ENCODE measurements around the gene GLMN.

The GLMN gene, protein sequence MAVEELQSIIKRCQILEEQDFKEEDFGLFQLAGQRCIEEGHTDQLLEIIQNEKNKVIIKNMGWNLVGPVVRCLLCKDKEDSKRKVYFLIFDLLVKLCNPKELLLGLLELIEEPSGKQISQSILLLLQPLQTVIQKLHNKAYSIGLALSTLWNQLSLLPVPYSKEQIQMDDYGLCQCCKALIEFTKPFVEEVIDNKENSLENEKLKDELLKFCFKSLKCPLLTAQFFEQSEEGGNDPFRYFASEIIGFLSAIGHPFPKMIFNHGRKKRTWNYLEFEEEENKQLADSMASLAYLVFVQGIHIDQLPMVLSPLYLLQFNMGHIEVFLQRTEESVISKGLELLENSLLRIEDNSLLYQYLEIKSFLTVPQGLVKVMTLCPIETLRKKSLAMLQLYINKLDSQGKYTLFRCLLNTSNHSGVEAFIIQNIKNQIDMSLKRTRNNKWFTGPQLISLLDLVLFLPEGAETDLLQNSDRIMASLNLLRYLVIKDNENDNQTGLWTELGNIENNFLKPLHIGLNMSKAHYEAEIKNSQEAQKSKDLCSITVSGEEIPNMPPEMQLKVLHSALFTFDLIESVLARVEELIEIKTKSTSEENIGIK
- 15.4 to 25.2 reads per million in 2 experiments for total RNA-seq

DNA sequence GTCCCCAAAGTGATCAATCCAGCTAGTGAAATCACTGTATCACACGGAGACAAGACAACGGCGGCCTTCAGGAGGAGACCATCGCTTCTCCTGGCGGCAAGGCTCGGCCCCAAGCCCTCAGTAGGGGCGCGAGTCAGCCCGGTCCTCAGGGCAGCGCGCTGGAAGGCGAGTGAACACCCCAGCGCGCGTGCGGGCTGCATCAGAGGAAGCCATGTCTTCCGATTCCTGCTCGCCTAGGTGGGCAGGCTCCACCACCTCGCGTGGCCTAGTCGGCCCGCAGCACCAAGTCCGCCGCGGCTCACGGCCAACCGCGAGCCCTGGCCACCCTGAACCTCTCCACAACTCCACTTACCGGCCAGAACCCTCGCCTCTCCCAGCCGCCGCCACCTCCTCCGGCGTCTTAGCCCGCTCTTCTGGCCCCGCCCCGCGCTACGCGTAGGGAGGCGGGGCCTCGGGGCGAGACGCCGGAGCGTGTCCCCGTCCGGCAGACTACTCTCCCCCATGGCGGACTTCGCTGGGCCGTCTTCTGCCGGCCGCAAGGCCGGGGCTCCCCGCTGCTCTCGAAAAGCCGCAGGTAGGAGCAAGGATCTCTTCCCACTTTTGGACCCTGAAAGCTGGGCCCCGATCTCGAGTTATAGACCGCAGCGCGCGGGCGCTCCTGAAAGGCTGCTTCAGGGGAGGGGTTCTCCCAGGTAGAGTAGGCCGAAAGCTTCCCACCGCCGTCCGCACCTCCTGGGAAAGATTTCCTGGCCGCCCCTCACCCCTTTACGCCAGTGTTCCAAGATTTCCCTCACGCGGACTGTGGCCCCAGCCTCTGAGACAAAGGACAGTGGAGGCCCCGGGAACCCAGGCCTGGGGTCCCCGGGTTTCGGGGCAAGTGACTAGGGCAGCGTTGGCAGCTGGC, at the start of gene GLMN, which contains the start of gene RPAP2:
Gene GLMN, minus strand, starts transcription at position 415 of the 904 bp plus-strand sequence. CDS start 988 bp downstream, outside the sequence.
Gene RPAP2, plus strand, starts transcription at position 487 of the 904 bp plus-strand sequence. Its CDS starts 15 bp downstream, at position 502.
- DNase-seq (ENCODE audit: low read depth), result peak; percentile 44

DNA sequence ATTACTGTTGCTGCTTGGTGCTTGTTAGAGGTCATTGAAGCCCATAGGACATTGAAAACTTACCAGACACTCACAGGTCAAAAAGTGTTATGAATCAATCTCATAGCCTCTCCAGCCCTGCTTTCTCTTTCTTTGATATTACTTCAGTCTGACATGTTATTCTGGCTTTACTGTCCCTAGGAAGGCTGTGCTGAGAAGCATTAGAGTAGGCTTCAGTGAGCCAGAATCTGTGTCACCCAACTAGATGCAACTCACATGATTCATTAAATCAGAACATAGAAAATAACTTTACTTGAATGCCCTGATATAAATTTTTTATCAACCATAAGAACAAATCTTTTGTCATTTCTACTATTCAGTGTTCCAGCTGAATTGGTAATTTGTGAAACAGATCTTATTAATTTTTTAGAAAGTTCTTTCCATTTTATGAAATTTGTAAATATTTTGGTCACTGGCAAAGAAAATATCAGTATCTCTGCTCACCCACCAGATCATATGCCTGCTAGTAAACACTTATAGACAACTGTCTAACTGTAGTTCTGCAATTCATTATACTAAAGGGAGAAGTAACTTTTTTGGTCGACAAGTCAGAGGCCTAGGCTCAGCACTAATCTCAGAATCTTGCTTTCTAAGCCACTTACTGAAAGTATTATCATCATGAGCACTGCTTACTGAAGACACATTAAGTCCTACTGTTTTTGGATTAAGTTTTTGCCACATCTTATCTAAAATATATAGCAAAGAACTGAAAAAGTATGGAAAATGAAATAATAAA, 48.3 kb upstream of the GLMN start:
- no peak for DNase-seq (ENCODE audit: low read depth)

DNA sequence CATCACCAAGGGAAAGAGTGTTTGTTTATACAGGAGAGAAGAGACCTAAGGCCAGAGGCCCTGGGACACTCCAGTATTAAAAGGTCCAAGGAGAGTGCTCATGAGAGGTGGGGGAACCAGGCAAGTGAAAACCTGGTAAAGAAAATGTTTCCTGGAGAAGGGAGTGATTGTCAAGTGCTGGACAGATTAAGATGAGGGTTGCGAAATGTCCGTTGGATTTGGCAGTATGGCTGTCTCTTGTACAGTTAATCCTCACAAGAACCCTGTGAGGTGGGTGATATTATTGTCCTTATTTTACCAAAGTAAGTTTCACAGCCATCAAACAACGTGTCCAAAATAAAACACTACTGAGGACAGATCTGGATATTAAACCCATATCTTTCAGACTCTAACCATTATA, 44.3 kb upstream of the GLMN start:
- no peak for DNase-seq (ENCODE audit: low read depth)

DNA sequence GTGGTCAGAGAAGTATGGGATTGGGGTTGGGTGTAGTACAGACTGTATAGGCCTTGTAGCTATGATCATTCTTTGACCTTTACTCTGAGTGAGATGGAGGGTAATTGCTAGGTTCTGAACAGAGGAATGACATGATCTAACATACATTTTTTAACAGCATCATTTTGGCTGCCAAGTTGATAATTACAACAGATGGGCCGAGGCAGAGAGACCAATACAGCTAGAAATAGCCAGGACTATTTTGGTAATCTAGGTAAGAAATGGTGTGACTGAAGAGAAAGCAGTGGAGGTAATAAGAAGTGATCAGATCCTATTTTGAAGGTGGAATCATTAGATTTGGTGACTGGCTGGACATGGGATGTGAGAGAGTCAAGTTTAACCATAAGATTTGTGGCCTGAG, 43.6 kb upstream of the GLMN start:
- no peak for DNase-seq (ENCODE audit: low read depth)

DNA sequence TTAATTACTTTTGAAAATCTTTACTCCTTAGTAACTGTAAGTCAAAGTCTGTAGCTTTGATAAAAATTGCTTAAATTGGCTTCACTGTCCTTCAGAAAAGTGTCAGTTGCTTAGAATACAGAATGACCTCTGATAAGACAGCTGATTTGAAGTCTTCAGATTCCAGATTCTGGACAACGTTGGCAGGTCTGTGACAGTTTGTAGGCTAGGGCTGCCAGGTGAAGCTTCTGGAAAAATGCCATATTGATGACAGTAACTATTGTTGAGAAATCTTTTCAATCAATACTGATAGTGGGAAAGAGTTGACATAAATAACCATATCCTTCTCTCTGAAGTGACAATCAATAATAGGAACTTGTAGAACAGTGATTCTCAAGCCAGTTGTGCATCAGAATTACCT, 41.4 kb upstream of the GLMN start:
- DNase-seq (ENCODE audit: low read depth), result no peak

DNA sequence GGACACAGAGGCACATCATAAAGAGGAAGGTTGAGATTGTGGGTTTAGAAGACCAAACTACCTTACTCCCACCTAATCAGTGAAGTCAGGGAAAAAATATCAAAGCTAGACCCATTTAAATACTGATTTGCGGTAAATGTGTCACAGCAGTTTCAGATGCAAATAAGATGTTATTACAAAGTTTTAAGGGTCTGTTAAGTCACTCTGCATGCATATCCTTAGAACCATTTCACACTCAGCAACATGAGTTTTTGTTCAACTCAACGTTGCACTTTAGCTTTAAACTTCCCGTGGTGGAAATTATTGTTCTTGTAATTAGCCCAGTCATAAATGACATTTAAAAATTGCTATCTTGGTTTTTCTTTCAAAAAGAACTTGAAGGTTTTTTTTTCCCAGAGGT, 34.9 kb upstream of the GLMN start:
- DNase-seq (ENCODE audit: low read depth), result no peak

DNA sequence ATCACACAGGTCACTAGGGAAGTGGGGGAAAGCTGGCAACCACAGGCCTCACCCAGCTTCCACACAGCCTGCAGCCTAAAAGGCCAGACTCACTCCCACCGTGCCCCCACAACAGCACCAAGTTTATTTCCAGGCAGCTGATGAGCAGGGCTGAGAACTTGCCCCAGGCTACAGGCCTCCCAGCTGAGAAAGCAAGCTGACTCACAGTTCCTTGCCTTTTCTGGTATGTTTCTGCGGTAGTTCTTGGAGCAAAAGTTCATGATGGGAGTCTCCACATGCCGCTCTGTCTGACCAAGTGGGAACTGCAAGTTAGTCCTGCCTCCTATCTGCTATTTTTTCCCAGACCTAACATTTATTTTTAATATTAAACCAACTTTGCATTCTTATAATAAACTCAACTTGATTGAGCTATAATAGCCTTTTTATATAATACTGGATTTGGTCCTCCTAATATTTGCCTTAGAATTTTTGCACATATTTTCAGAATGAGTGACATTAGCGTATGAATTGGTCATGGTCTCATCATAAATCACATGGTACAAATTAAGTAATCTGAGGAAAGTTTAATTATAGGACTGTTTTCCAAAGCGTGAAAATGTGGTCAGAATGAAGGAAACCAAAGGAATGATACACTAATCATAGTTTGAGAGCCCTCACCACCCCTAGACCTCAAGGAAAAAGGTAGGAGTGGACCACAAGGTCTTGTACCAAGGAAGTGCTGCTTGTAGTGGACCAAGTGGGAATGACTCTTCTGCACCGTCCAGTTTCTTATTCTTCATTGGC, 30.8 kb upstream of the GLMN start:
- no peak for DNase-seq (ENCODE audit: low read depth)

DNA sequence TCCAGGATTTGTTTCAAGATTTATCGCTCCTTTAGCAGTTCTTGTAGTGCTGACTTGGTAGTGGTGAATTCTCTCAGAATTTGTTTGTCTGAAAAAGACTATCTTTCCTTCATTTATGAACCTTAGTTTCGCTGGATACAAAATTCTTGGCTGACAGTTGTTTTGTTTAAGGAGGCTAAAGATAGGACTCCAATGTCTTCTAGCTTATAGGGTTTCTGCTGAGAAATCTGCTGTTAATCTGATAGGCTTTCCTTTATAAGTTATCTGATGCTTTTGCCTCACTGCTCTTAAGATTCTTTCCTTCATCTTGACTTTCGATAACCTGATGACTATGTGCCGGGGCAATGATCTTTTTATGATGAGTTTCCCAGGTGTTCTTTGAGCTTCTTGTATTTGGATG, 29.0 kb upstream of the GLMN start:
- DNase-seq (ENCODE audit: low read depth), result no peak

DNA sequence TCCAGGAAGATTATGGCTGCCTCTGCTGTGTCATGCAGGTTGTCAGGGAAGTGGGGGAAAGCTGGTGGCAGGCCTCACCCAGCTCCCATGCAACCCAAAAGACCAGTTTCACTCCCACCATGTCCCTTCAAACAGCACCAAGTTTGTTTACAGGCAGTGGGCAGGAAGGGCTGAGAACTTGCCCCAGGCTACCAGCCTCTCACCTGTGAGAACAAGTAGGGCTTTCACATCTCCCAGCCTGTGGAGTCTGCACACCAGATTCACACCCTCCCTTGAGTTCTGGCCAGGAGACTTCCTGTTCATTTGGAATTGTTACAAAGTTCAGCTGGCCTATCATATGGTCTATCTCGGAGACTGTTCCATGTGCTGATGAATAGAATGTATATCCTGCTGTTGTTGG, 27.9 kb upstream of the GLMN start:
- no peak for DNase-seq (ENCODE audit: low read depth)

DNA sequence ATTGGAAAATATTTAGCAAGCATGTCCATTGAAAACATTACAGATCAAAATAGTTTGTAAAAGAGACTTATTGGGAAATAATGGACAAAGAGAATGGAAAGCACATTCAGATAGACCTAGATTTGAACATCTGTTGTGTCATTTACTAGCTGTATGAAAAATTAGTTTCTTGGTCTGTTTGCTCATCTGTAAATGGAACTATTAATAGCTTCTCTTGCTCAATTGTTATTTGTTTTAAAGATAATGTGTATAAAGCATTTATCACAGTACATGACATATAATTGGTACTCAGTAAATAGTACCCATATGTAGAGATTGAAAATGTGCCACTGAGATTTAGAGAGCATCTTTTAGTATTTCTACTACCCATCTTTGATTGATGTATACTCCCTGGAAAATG, 26.0 kb upstream of the GLMN start:
- no peak for DNase-seq (ENCODE audit: low read depth)

DNA sequence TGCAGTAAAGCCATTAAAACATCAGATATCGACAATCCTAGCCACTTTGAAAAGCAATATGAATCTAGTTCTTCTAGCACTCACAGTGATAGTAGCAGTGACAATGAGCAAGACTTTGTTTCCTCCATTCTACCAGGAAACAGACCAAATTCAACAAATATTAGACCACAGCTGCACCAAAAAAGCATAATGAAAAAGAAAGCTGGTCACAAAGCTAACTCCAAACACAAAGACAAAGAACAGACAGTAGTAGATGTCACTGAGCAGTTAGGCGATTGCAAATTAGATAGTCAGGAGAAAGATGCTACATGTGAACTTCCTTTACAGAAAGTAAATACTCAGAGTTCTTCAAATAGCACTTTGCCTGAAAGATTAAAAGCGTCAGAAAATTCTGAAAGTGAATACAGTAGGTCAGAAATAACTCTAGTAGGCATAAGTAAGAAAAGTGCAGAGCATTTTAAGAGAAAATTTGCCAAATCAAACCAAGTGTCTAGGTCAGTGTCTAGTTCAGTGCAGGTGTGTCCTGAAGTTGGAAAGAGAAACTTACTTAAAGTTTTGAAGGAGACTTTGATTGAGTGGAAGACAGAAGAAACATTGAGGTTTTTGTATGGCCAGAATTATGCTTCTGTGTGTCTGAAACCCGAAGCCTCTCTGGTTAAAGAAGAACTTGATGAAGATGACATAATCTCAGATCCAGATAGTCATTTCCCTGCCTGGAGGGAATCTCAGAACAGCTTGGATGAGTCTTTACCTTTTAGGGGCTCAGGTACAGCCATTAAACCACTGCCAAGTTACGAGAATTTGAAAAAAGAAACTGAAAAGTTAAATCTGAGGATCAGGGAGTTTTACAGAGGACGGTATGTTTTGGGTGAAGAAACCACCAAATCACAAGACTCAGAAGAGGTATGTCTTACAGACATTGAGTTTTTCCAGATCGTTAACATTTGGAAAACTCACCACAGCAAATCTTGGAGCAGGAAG, 25.0 kb upstream of the GLMN start:
- DNase-seq (ENCODE audit: low read depth), result no peak

DNA sequence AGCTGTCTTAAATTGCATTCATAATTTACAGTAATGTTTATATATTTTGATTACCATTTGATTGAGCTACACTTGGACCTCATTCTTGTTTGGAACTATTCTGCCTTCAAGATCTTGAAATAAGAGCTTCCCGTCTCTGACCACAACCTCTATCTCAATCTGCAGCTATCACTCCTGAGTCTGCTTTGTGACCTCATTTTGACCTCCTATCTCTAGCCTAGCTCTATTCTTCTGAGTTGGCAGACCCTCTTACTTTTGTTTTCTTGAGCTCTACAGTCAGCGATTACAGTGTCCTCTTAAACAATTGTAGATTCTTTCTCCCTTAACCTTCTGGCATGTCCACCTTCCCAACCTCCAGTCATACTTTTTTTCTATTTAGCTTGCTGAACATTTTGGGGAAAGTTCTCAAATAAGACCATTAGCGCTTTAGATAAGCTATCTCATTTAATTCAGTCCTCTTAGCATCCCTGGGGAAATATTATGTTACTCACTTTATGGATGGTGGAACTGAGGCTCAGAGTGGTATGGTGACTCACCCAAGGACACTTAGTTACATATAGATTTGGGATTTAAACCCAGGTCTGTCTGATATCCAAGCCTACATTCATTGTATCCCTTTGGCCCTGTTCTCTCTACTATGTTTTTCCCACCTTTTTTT, 19.2 kb upstream of the GLMN start:
- DNase-seq (ENCODE audit: low read depth), result no peak

DNA sequence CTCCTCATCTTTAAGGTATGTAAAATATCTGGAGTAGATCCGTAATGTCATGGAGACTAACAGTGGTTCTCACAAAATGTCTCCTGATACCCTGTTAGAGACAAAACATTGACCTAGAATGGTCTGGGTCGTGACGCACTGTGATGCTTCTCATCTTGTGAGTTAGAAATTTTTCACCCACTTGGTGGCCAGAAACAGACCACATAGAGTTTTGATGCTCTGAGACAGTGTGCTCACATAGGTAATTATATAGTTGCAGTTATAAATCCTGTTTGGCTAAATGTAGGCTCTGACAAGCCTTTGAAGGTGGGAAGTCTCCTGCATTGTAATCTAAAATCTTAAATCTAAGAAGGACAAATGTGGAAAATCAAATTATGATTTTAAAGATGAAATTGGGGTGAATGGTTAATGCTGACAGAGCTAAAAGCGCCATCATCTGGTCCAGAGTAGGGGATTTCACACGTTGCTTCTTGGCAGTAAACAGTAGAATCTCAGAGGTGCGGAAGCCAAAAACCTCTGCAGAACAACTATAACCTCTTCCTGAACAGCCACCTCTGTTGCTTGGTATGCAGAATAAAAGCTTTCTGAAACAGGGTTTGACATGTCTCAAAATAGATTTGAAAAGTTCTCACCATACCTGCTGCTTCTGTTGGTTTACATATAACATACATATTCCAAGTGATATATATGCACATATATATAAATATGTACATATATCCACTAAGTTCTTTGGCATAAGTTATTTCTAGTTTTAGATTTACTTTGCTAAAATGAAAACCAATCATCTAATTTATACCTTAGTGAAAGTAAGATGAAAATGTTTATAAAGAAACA, 17.2 kb upstream of the GLMN start:
- DNase-seq (ENCODE audit: low read depth), result no peak

DNA sequence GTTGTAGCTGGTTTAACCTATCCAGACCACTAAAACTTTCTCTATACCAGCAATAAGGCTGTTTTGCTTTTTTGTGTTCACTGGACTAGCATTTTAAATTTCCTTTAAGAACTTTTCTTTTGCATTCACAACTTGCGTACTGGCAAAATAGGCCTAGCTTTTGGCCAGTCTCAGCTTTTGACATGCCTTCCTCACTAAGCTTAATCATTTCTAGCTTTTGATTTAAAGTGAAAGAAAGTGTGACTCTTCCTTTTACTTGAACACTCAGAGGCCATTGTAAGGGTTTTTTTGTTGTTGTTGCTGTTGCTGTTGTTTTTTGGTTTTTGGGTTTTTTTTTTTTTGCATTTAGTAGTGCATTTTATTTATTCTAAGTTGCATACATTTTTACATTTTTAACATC, 15.2 kb upstream of the GLMN start:
- DNase-seq (ENCODE audit: low read depth), result no peak

DNA sequence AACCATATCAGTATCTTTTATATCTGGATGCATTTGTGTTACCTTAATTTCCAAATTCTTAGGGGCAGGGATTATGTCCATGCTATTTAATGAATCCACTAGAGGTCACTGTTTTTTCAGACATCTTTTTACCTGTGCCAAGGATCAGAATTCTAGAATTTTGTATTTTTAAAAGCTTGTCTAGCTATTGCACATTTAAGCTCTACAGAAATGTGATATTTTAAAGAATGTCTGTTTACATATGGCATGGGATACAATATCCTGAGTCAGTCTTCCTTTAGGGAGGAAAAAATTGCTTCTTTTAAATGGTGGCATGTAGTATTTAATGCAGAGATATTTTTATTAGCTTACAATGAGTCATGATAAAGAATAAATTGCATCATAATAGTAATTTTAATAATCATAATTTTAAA, 11.4 kb upstream of the GLMN start:
- DNase-seq (ENCODE audit: low read depth), result no peak

DNA sequence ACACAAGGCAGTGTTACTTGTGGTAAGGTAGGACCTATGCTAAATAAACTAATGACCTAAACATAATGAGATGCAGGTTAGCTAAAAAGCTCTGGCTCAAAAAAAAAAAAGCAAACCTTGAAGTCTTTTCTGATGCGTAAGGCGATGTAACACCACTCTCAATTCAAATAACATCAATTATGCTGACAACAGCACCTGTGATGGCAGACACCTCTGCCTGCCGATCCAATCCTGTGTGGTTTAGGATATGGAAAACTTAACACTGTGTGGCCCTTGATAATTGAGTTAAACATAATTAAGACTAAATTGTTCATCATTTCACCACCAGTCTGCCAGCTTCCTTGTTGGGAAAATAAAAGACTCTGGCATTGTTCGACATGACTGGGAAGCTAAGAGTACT, 9.2 kb upstream of the GLMN start:
- DNase-seq (ENCODE audit: low read depth), result no peak

DNA sequence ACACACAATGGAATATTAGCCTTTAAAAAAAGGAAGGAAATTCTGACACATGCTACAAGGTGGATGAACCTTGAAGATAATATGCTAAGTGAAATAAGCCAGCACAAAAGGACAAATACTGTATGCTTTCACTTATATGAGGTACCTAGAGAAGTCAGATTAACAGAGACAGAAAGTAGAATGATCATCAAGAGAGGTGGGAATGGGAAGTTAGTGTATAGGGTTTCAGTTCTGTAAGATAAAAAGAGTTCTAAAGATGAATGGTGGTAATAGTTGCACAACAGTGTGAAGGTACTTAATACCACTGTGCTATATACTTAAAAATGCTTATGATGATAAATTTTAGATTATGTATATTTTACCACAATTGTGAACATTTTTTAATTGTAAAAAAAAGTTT, 7.2 kb upstream of the GLMN start:
- no peak for DNase-seq (ENCODE audit: low read depth)

DNA sequence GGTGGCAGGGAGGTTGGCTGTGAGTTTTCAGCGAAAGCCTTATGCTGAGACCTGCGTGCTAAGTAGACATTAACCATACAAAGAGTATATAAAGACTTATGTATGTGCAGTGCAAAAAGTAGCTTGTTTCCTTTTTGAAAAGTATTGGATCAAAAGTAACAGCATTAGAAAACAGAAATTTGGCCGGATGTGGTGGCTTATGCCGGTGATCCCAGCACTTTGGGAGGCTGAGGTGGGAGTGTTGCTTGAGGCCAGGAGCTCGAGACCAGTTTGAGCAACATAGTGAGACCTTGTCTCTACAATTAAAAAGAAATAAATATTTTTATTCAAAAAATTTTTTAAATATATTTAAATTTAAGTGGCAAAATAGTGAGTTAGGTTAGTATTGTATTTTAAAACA, 2.2 kb upstream of the GLMN start:
- DNase-seq (ENCODE audit: low read depth), result no peak
